PFSK-1 (cell line): ENCODE data around the gene IGFBP4.

Source experiments
- POLR2AphosphoS5 ChIP-seq: IDR thresholded peaks from 2 replicates; pipeline ENCODE4 v1.6.1; 2012; ENCODE audit warnings: low read depth, mild to moderate bottlenecking, control low read depth, low read length, moderate library complexity
- REST ChIP-seq, 2 experiments: IDR thresholded peaks; 2 replicates each; pipeline versions ENCODE4 v1.6.1 to v1.8.0; 2011 to 2012; ENCODE audit warnings: low read depth in 2 of 2, low read length in 2 of 2, control low read depth in 1 of 2, inconsistent platforms in 1 of 2, mild to moderate bottlenecking in 1 of 2, moderate library complexity in 1 of 2; ENCODE audit not compliant: insufficient read depth in 1 of 2
- SIN3A ChIP-seq: IDR thresholded peaks from 2 replicates; pipeline ENCODE4 v1.6.1; 2012; ENCODE audit warnings: mild to moderate bottlenecking, low read length, moderate library complexity, borderline replicate concordance; ENCODE audit not compliant: insufficient read depth
- TAF1 ChIP-seq: IDR thresholded peaks from 2 replicates; pipeline ENCODE4 v1.6.1; 2012; ENCODE audit warnings: low read length, control low read depth, borderline replicate concordance; ENCODE audit not compliant: insufficient read depth

GRCh38 chr17:40457964-40458791, 14.9 kb downstream of the IGFBP4 start:
- TF ChIP-seq POLR2AphosphoS5 (no peak), TAF1 (no peak), SIN3A (no peak), REST (IDR thresholded peaks at IDR 0.05; ENCODE audit: insufficient read depth in 1 of 2, low read depth in 2 of 2, low read length in 2 of 2) (no peak)
